Activated T-helper 2 cell treated with anti-CD3 and anti-CD28 coated beads, Interferon-gamma antibody, Interleukin-2, Interleukin-4, amounts not matched to agents 10 μg/mL and 5 μg/mL and 100 μg/mL, durations not matched to agents 14 hours and 24 hours and 36 hours (primary cell): ENCODE data around the gene KLHDC2. TPM values are rescaled to one million over a fixed set of nuclear protein-coding genes. Genes with fewer than 3 reads are reported as not detected.
"Not testable (repeated sequence)": the region's sequence is repeated elsewhere in the genome, so short reads cannot be mapped to it uniquely, and the experiment has no call there.

ENCODE experiments used
- DNase-seq: peaks from one replicate; pipeline ENCODE4 v3.0.0; 2021; ENCODE audit warnings: low spot score
- H3K27ac Mint-ChIP-seq: one replicate; pipeline ENCODE4 v1.8.0; 2021; ENCODE audit warnings: mixed read lengths
- H3K27me3 Mint-ChIP-seq: one replicate; pipeline ENCODE4 v1.8.0; 2021; ENCODE audit warnings: low read depth, mixed read lengths
- H3K36me3 Mint-ChIP-seq: one replicate; pipeline ENCODE4 v1.8.0; 2021; ENCODE audit warnings: low read depth, mixed read lengths
- H3K4me1 Mint-ChIP-seq: one replicate; pipeline ENCODE4 v1.8.0; 2021; ENCODE audit warnings: low read depth, mixed read lengths
- H3K4me3 Mint-ChIP-seq: one replicate; pipeline ENCODE4 v1.8.0; 2021; ENCODE audit warnings: low read depth, mild to moderate bottlenecking, moderate library complexity, mixed read lengths
- H3K9me3 Mint-ChIP-seq: one replicate; pipeline ENCODE4 v1.8.0; 2021; ENCODE audit warnings: mixed read lengths
- intact Hi-C: fragments of 100-400 bp; cut with micrococcal nuclease; formaldehyde crosslinking; loops from one replicate; pipeline ENCODE4 v1.15.1; 2023
- total RNA-seq: library from RNA; stranded (reverse); gene quantifications from 2 replicates; pipeline ENCODE4 v1.2.3, GENCODE V29; 2022

The KLHDC2 gene
- total RNA-seq, result 28.9 and 31.6 TPM in 2 replicates

GRCh38 chr14:49767571-49768300, at the start of gene KLHDC2:
Gene KLHDC2, plus strand, starts transcription at chr14:49768153. Its CDS starts 316 bp downstream, at chr14:49768469.
- peaks cover 11% of the 10 kb centered on the region for H3K36me3 Mint-ChIP-seq
- peak within 1 kb of the TSS; percentile 96 for H3K4me3 Mint-ChIP-seq
- peak within 1 kb of the TSS; percentile 100 for H3K27ac Mint-ChIP-seq
- H3K4me1 Mint-ChIP-seq, result peaks cover 31% of the 10 kb centered on the region
- no peaks in the 10 kb centered on the region for H3K27me3 Mint-ChIP-seq
- intact Hi-C loops, result loop anchor here (1.0 to 5.0 kb wide), 6 partner anchors 74 to 465 kb away; partner anchors contain the start of genes KLHDC1, RPS29, SOS2 and VCPKMT
- H3K9me3 Mint-ChIP-seq, result no peaks in the 10 kb centered on the region
- peak; percentile 89 for DNase-seq

GRCh38 chr14:49720744-49721143, 47.2 kb upstream of the KLHDC2 start:
- H3K4me1 Mint-ChIP-seq, result no peaks in the 10 kb centered on the region
- H3K27ac Mint-ChIP-seq, result no peak overlapping the region
- H3K9me3 Mint-ChIP-seq, result peaks cover 15% of the 10 kb centered on the region
- DNase-seq, result no peak
- peaks cover 10% of the 10 kb centered on the region for H3K36me3 Mint-ChIP-seq
- H3K27me3 Mint-ChIP-seq, result no peaks in the 10 kb centered on the region
- intact Hi-C loops, result no loop called here
- H3K4me3 Mint-ChIP-seq, result no peak overlapping the region

GRCh38 chr14:49721733-49722435, 46.1 kb upstream of the KLHDC2 start:
- DNase-seq, intact Hi-C loops, H3K4me1 Mint-ChIP-seq, H3K27me3 Mint-ChIP-seq, H3K4me3 Mint-ChIP-seq, H3K36me3 Mint-ChIP-seq, H3K27ac Mint-ChIP-seq: not testable (repeated sequence)
- peaks cover 15% of the 10 kb centered on the region for H3K9me3 Mint-ChIP-seq

GRCh38 chr14:49727171-49727570, 40.8 kb upstream of the KLHDC2 start:
- no peaks in the 10 kb centered on the region for H3K9me3 Mint-ChIP-seq
- no peaks in the 10 kb centered on the region for H3K27me3 Mint-ChIP-seq
- DNase-seq, result no peak
- intact Hi-C loops, result no loop called here
- no peak overlapping the region for H3K27ac Mint-ChIP-seq
- H3K36me3 Mint-ChIP-seq, result no peaks in the 10 kb centered on the region
- H3K4me1 Mint-ChIP-seq, result no peaks in the 10 kb centered on the region
- H3K4me3 Mint-ChIP-seq, result no peak overlapping the region

GRCh38 chr14:49732896-49733295, 35.1 kb upstream of the KLHDC2 start:
- no peaks in the 10 kb centered on the region for H3K27me3 Mint-ChIP-seq
- H3K9me3 Mint-ChIP-seq, result no peaks in the 10 kb centered on the region
- intact Hi-C loops, result no loop called here
- no peaks in the 10 kb centered on the region for H3K4me1 Mint-ChIP-seq
- no peak for DNase-seq
- H3K36me3 Mint-ChIP-seq, result no peaks in the 10 kb centered on the region
- H3K4me3 Mint-ChIP-seq, result no peak overlapping the region
- H3K27ac Mint-ChIP-seq, result no peak overlapping the region

- Mint-ChIP-seq H3K4me3 (no peak overlapping the region), H3K27ac (no peak overlapping the region), H3K9me3 (no peaks in the 10 kb centered on the region), H3K36me3 (no peaks in the 10 kb centered on the region), H3K4me1 (no peaks in the 10 kb centered on the region), H3K27me3 (no peaks in the 10 kb centered on the region)
- intact Hi-C loops, result no loop called here
- DNase-seq, result no peak
These were observed 34.1 kb upstream of the KLHDC2 start for GRCh38 chr14:49733836-49734235.

- H3K27me3 Mint-ChIP-seq, H3K4me1 Mint-ChIP-seq, DNase-seq, H3K27ac Mint-ChIP-seq, H3K9me3 Mint-ChIP-seq, H3K36me3 Mint-ChIP-seq, H3K4me3 Mint-ChIP-seq, intact Hi-C loops: not testable (repeated sequence)
These were observed 32.3 kb upstream of the KLHDC2 start for GRCh38 chr14:49735669-49736068.

- H3K27ac Mint-ChIP-seq, result no peak overlapping the region
- H3K4me3 Mint-ChIP-seq, result no peak overlapping the region
- no peaks in the 10 kb centered on the region for H3K9me3 Mint-ChIP-seq
- no peak for DNase-seq
- H3K4me1 Mint-ChIP-seq, result no peaks in the 10 kb centered on the region
- intact Hi-C loops, result no loop called here
- no peaks in the 10 kb centered on the region for H3K27me3 Mint-ChIP-seq
- no peaks in the 10 kb centered on the region for H3K36me3 Mint-ChIP-seq
These were observed 22.8 kb upstream of the KLHDC2 start for GRCh38 chr14:49745191-49745590.

- H3K36me3 Mint-ChIP-seq, DNase-seq, H3K4me3 Mint-ChIP-seq, H3K9me3 Mint-ChIP-seq, H3K27me3 Mint-ChIP-seq, intact Hi-C loops, H3K27ac Mint-ChIP-seq, H3K4me1 Mint-ChIP-seq: not testable (repeated sequence)
These were observed 21.5 kb upstream of the KLHDC2 start for GRCh38 chr14:49746476-49746875.

- no peaks in the 10 kb centered on the region for H3K9me3 Mint-ChIP-seq
- no peaks in the 10 kb centered on the region for H3K36me3 Mint-ChIP-seq
- H3K4me1 Mint-ChIP-seq, result no peaks in the 10 kb centered on the region
- no peak for DNase-seq
- peaks cover 9% of the 10 kb centered on the region for H3K27me3 Mint-ChIP-seq
- H3K4me3 Mint-ChIP-seq, result no peak overlapping the region
- no peak overlapping the region for H3K27ac Mint-ChIP-seq
- intact Hi-C loops, result no loop called here
These were observed 13.3 kb upstream of the KLHDC2 start for GRCh38 chr14:49754570-49755097.

- H3K36me3 Mint-ChIP-seq, result no peaks in the 10 kb centered on the region
- H3K27ac Mint-ChIP-seq, result no peak overlapping the region
- H3K9me3 Mint-ChIP-seq, result no peaks in the 10 kb centered on the region
- intact Hi-C loops, result no loop called here
- H3K4me3 Mint-ChIP-seq, result no peak overlapping the region
- no peak for DNase-seq
- H3K4me1 Mint-ChIP-seq, result peaks cover 2% of the 10 kb centered on the region
- peaks cover 14% of the 10 kb centered on the region for H3K27me3 Mint-ChIP-seq
These were observed 12.6 kb upstream of the KLHDC2 start for GRCh38 chr14:49755378-49755777.

GRCh38 chr14:49761839-49762551, 6.0 kb upstream of the KLHDC2 start:
- H3K36me3 Mint-ChIP-seq, result no peaks in the 10 kb centered on the region
- intact Hi-C loops, result no loop called here
- no peak overlapping the region for H3K4me3 Mint-ChIP-seq
- H3K9me3 Mint-ChIP-seq, result no peaks in the 10 kb centered on the region
- no peak overlapping the region for H3K27ac Mint-ChIP-seq
- H3K4me1 Mint-ChIP-seq, result peaks cover 7% of the 10 kb centered on the region
- peaks cover 8% of the 10 kb centered on the region for H3K27me3 Mint-ChIP-seq
- DNase-seq, result no peak
